ENCODE data around the gene B4GALNT1. TPM values are rescaled to one million over a fixed set of nuclear protein-coding genes. Genes with fewer than 3 reads are reported as not detected.

The B4GALNT1 gene
- total and polyA plus RNA-seq, 10 donors, result 0.39 to 2.2 (median 0.88) TPM

DNA sequence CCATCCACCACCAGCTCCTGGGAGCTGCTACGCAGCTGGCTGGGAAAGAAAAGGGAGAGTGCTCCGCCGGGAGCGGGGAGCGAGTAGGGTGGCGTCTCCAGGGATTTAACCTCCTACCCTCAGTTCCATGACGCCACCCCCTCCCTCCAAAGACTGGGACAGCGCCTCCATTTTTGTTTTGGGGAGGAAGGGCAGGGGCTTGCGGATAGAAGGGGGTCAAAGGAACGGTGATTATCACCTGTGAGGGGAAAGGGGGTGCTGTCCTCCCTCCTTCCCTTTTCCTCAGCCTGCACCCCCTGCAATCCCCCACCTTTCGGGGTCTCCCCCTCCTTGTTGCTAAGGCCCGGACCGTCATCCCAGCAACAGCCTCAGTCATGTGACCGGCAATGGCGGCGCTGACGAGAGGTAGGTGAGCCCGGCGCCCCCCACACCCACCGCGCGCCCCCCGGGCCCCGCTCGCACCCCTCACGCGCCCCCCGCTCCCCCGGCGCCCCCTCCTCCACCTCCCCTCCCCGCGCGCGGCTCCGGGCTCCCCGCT is 28.5 kb downstream of the B4GALNT1 start, which contains the start of gene DTX3:
Gene DTX3 (plus strand): TSS at position 371 of the 538 bp plus-strand sequence. CDS start 1,694 bp downstream, outside the sequence.
- Histone ChIP-seq H3K4me3 (peak within 1 kb of the TSS; percentile 44 to 81 (median 50)), H3K4me1 (peaks cover 3 to 36% (median 24%) of the 10 kb centered on the region in 6 donors), H3K27ac (peak within 1 kb of the TSS; percentile 57 to 89 (median 82)), H3K27me3 (replicated peaks in 1 of 7) (peaks cover 0 to 36% (median 7%) of the 10 kb centered on the region in 7 donors), H3K36me3 (peaks cover 0 to 50% (median 22%) of the 10 kb centered on the region in 6 donors), H3K9me3 (no peaks in the 10 kb centered on the region)
- peak; percentile 86 for DNase-seq
- TF ChIP-seq, protein P1, sequence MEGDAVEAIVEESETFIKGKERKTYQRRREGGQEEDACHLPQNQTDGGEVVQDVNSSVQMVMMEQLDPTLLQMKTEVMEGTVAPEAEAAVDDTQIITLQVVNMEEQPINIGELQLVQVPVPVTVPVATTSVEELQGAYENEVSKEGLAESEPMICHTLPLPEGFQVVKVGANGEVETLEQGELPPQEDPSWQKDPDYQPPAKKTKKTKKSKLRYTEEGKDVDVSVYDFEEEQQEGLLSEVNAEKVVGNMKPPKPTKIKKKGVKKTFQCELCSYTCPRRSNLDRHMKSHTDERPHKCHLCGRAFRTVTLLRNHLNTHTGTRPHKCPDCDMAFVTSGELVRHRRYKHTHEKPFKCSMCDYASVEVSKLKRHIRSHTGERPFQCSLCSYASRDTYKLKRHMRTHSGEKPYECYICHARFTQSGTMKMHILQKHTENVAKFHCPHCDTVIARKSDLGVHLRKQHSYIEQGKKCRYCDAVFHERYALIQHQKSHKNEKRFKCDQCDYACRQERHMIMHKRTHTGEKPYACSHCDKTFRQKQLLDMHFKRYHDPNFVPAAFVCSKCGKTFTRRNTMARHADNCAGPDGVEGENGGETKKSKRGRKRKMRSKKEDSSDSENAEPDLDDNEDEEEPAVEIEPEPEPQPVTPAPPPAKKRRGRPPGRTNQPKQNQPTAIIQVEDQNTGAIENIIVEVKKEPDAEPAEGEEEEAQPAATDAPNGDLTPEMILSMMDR (IDR thresholded peaks at IDR 0.05 in 8 of 11, conservative IDR thresholded peaks at IDR 0.05 in 3 of 11), result no peak
- peak in 1 of 3 donors; percentile 27 for TF ChIP-seq POLR2AphosphoS5 (IDR thresholded peaks at IDR 0.05)
- TF ChIP-seq POLR2A (IDR thresholded peaks at IDR 0.05), result no peak
- intact Hi-C loops (cut with DNase I; ENCODE audit: low total_unique reads), result no loop called here
- 2 to 8% (median 6%) methylated on average over 17 to 36 of the region's 36 CpGs for WGBS, 5 donors

DNA sequence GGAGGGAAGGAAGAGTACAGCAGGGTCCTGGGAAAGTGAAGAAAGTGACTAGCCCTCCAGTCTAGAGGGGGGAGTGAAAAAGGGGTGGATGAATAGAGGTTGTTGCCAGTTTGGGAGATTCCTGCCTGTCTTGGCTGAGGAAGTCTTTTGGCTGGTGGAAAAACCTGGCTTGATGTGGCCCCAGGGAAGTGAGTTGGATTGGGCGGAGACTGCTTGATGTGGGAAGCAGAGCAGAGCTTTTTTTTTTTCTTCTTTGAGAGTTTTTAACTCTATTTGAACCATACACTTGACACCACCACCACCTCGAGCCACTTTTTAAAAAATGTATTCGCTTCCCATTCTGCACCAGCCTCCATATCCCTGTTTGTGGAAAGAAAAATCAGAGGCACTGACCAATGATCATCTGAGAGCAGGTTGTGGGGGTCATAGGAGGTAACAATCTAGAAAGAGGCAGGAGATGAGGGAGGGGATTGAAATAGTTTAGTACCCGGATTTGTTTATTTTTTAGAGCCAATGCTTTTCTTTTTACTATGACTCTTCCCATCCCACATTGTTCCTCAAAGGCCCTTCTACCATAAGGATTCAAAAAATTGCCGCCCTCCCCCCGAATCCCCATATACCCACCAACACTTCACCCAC is 29.1 kb downstream of the B4GALNT1 start:
- H3K36me3 ChIP-seq, result peaks cover 0 to 56% (median 28%) of the 10 kb centered on the region in 6 donors
- no peaks in the 10 kb centered on the region for H3K9me3 ChIP-seq
- peak overlapping the region; percentile 44 to 81 (median 50) for H3K4me3 ChIP-seq
- DNase-seq, result no peak
- TF ChIP-seq POLR2A (IDR thresholded peaks at IDR 0.05) (no peak), POLR2AphosphoS5 (IDR thresholded peaks at IDR 0.05) (peak in 1 of 3 donors; percentile 16)
- TF ChIP-seq, protein P1 (IDR thresholded peaks at IDR 0.05 in 8 of 11, conservative IDR thresholded peaks at IDR 0.05 in 3 of 11), result no peak
- intact Hi-C loops (cut with DNase I; ENCODE audit: low total_unique reads), result no loop called here
- 50 to 58% (median 50%) methylated on average over 6 of the region's 6 CpGs for WGBS, 5 donors
- peaks cover 3 to 36% (median 24%) of the 10 kb centered on the region in 6 donors for H3K4me1 ChIP-seq
- peaks cover 0 to 33% (median 7%) of the 10 kb centered on the region in 7 donors for H3K27me3 ChIP-seq (replicated peaks in 1 of 7)
- H3K27ac ChIP-seq, result peak overlapping the region; percentile 57 to 89 (median 82)

DNA sequence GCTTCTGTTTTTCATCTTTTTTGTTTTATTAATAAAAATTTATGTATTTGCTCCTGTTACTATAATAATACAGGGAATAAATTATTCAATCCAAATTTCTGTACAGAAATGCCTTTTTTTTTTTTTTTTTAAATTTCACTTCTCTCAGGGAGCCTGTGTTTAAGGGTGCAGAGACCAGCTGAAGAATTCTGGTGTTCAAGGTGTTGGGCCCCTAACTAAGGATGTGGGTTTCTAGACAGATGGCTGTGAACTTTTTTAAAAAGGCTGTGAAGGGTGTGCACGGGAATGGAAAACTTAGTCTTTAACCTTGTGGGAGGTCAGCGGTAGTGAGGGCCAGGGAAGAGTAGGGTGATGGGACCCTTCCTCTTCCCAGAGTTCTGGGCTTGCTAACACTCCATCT is 29.7 kb downstream of the B4GALNT1 start:
- peaks cover 0 to 31% (median 7%) of the 10 kb centered on the region in 7 donors for H3K27me3 ChIP-seq (replicated peaks in 1 of 7)
- DNase-seq, result no peak
- H3K9me3 ChIP-seq, result no peaks in the 10 kb centered on the region
- H3K4me1 ChIP-seq, result peaks cover 3 to 36% (median 24%) of the 10 kb centered on the region in 6 donors
- intact Hi-C loops (cut with DNase I; ENCODE audit: low total_unique reads), result no loop called here
- no peak overlapping the region for H3K4me3 ChIP-seq
- peaks cover 0 to 57% (median 32%) of the 10 kb centered on the region in 6 donors for H3K36me3 ChIP-seq
- WGBS, 5 donors, result 41 to 69% (median 54%) methylated on average over 2 of the region's 2 CpGs
- H3K27ac ChIP-seq, result peak overlapping the region in 7 of 8 donors; percentile 51 to 89 (median 83)
- no peak for TF ChIP-seq POLR2AphosphoS5 (IDR thresholded peaks at IDR 0.05)
- no peak for TF ChIP-seq POLR2A (IDR thresholded peaks at IDR 0.05)
- TF ChIP-seq, protein P1 (IDR thresholded peaks at IDR 0.05 in 8 of 11, conservative IDR thresholded peaks at IDR 0.05 in 3 of 11), result no peak

DNA sequence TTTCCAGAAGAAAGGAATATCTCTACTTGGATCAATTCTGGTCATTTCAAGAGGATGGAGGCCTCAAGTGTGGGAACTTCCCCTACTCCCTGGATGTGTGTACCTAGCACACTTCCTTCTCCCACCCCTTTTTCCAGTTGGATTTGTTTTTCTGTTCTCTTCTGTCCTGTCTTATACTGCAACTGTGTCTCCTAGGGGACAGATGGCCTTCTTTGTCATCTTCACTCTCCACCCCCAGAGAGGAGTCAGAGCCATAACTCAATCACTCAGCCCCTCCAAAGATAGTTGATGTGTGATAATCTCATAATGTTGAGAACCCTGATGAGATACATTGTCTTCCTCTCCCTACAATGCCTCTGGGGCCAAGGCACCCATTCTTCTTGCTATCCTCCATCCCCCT is 30.5 kb downstream of the B4GALNT1 start:
- Histone ChIP-seq H3K9me3 (no peaks in the 10 kb centered on the region), H3K27ac (no peak overlapping the region), H3K36me3 (peaks cover 0 to 64% (median 36%) of the 10 kb centered on the region in 6 donors), H3K4me1 (peaks cover 3 to 36% (median 24%) of the 10 kb centered on the region in 6 donors), H3K27me3 (replicated peaks in 1 of 7) (peaks cover 0 to 29% (median 7%) of the 10 kb centered on the region in 7 donors), H3K4me3 (no peak overlapping the region)
- TF ChIP-seq POLR2A (IDR thresholded peaks at IDR 0.05), result no peak
- no peak for TF ChIP-seq POLR2AphosphoS5 (IDR thresholded peaks at IDR 0.05)
- TF ChIP-seq, protein P1 (IDR thresholded peaks at IDR 0.05 in 8 of 11, conservative IDR thresholded peaks at IDR 0.05 in 3 of 11), result no peak
- intact Hi-C loops (cut with DNase I; ENCODE audit: low total_unique reads), result no loop called here
- DNase-seq, result no peak
